Activated CD8-positive, alpha-beta memory T cell treated with anti-CD3 and anti-CD28 coated beads for 1 hour (primary cell): ENCODE results near the gene PTPRB.

Source experiments
- DNase-seq, 2 donors: peaks; one replicate each; pipeline ENCODE4 v3.0.0-alpha.2; 2020; ENCODE audit warnings: low read depth in 1 of 2; ENCODE audit errors: extremely low read depth in 1 of 2

The PTPRB gene

GRCh38 chr12:70603044-70603443, 34.2 kb downstream of the PTPRB start:
- no peak for DNase-seq

- no peak for DNase-seq
Measured at GRCh38 chr12:70598467-70599193, 38.6 kb downstream of the PTPRB start.

DNA sequence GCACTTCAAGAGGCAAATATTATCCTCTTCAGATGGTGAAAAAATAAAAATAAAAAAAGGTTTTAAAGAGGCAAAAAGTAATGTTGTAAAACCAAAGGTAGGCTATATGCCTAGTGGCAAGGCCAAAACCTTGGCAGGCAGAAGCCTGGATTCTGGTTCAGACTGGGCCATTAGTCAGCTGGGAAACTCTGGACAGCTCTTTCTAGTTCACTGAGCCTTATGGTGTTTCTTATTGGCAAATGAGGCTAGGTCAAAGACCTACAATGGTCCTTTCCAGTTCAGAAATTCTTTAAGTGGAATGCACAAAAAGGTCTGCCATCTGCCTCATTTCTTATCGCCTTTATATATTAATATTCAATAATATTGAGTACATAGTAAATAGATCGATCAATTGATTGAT, 44.6 kb downstream of the PTPRB start:
- DNase-seq, result no peak

GRCh38 chr12:70590549-70591226, 46.5 kb downstream of the PTPRB start:
- DNase-seq, result no peak

DNA sequence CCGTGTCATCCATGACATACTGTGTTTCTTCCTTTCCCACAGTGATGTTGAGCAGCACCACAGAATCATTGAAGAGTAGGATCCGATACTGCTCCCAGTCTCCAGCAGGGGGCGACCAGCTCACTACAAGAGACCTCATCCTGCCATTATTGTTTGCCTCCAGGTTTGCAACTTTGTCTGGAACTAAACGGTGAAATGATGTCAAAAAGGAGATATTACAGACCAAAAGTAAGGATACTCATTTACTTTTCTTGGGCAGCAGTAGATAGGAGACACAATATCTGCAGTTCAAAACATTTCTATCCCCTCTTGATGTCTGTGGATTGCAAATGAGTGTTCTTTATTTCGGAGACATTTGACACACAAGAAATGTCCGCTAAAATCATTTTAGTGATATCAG, 47.2 kb downstream of the PTPRB start:
- DNase-seq, result peak in 1 of 2 donors; percentile 28

GRCh38 chr12:70584332-70584731, 52.9 kb downstream of the PTPRB start:
- DNase-seq, result no peak

DNA sequence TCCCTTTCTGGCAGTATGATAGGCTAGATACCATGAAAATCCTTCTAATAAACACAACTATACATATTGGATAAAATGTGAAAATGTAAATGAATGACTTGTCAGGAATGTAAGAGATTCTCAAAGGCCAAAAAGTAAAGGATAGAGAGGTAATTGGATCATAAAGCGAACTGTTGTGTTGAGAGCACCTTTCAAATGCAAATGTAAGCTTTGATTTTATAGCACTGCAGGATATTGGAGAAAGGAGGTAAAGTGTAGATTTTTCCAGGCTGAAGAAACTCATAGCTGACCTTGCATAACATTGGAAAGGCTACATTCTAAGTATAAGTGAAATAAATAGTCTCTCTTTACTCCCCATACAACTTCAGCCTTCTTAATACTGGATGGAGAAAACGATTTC, 54.0 kb downstream of the PTPRB start:
- DNase-seq, result no peak

- DNase-seq, result no peak
Measured at GRCh38 chr12:70581208-70581607, 56.0 kb downstream of the PTPRB start.

GRCh38 chr12:70577283-70577634, 60.0 kb downstream of the PTPRB start:
- no peak for DNase-seq

GRCh38 chr12:70576341-70577282, 60.6 kb downstream of the PTPRB start:
- DNase-seq, result no peak

DNA sequence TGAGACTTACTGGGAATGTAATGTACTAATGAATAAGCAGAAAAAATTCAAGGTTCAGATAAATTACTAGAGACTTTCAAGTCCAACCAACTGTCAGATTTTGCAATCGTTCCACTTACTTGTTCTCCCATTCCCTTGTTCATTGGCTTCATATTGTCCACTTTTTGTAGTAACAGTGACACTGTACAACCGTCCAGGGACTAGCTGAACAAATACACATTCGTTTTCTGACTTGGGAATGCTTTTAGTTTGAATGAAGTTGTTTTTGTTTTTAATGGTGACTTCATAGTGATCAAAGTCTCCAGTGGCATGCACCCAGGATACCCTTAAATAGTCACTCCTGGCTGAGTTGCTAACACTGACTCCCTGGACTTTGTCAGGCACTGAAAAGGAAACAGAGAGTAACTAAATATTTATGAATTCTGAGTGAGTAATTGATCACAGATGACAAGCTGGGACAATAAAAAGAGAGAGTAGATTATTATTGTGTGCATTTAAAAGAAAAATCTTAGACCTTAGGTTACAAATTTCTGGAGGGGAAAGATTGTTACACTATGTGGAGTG, 65.4 kb downstream of the PTPRB start:
- no peak for DNase-seq

DNA sequence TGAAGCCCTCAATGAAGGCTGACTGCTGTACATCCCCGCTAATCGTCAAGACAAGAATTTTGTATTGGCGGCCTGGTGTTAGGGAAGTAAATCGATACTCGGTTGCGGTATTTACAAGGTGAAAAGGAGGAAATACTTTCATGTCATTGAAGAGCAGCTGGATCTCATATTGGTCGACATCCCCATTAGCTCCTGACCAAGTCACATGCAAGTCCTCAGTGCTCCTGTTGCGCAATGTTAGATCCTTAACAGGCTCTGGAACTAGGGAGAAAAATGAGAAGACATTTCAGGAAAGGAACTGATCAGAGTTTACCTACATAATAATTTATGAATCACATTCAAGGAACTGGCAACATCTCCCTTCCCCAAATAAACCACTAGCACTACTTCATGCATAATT, 66.2 kb downstream of the PTPRB start:
- no peak for DNase-seq

- no peak for DNase-seq
Measured at GRCh38 chr12:70561550-70561949, 75.7 kb downstream of the PTPRB start.

DNA sequence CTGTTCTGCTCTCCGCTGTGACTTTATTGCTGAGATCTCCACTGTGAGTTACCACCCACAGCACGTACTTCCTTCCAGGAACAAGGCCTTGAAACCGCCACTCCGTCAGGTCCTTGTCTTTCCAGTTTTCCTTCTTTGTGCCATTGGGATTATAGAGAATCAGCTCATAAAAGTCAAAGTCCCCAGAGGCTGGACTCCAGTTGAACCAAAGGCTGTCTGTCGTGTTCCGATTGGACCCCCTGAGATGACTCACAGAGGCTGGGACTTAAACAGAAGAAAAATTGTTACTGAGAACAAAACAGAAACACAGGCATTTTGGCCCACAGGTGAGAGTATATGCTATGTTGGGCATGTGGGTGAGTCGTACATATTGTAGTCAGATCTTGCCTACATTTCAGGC, 76.6 kb downstream of the PTPRB start:
- no peak for DNase-seq

- DNase-seq, result no peak
Measured at GRCh38 chr12:70559390-70559789, 77.8 kb downstream of the PTPRB start.

DNA sequence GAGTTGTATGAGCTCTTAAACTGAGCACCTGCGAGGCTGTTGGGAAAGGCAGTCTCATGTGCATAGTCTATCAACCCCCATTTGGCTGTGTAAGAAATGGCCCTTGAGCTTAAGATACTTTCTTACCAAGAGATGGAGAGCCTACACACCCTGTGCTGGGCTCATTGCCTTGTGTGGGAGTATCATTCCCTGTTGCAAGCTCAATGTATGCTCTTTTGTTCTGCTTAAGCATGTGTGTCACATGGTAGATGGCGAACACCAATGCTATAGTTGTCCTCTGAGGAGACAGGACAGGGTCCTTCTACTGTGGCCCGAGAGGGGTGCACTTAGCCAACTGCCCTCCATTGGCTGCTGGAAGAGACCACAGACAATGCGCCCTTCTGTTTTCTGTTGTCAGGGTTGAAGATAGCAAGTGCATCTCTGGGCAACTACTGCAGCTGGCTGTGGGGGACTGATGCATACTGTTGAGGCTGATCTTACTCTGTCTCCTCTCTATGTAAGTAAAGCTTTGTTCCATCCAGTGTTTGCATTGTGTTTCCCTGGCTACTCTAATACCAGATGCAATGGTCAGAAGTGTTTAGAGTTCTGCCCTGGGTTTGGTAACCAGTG, 79.5 kb downstream of the PTPRB start:
- no peak for DNase-seq

GRCh38 chr12:70556179-70556869, 80.9 kb downstream of the PTPRB start:
- no peak for DNase-seq

DNA sequence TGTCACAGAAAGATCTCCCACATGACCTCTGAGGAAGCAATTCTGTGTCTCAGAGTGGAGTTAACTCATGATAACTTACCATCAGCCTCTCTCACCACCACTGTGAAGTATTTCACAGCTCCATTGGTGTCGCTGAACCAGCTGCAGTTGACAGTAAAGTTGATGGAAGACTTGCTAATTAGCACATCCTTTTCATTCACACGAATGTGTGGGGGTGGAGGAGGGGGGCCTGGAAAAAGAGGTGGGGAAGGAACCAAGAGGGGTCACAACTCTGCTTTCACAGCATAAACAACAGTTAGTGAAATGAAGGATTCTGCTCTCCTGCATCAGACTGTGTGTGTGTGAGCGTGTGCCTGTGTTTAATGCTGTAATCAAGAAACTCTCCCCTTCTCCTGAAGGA, 82.1 kb downstream of the PTPRB start:
- DNase-seq, result no peak

- no peak for DNase-seq
Measured at GRCh38 chr12:70553391-70553859, 83.8 kb downstream of the PTPRB start.

GRCh38 chr12:70551731-70552130, 85.5 kb downstream of the PTPRB start:
- no peak for DNase-seq
